ENCODE data around the gene MVK.

DNA sequence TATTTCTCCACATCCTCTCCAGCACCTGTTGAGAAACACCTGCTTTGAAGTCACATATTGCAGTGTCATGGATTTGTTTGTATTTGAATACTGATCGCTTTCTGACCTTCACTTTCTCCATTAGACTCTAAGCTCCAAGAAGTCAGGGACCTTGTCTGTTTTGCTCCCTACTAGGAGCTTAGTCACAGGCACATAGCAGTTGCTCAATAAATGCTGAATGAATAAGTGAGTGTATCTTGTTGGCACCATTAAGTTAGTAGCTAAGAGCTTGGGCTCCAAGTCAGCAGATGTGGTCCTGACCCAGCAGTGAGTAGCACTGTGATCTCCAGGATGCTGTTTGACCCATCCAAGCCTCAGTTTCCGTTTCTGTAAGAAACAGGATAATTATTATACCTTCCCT lies 10.1 kb downstream of the MVK start:
- TF ChIP-seq, protein P1, sequence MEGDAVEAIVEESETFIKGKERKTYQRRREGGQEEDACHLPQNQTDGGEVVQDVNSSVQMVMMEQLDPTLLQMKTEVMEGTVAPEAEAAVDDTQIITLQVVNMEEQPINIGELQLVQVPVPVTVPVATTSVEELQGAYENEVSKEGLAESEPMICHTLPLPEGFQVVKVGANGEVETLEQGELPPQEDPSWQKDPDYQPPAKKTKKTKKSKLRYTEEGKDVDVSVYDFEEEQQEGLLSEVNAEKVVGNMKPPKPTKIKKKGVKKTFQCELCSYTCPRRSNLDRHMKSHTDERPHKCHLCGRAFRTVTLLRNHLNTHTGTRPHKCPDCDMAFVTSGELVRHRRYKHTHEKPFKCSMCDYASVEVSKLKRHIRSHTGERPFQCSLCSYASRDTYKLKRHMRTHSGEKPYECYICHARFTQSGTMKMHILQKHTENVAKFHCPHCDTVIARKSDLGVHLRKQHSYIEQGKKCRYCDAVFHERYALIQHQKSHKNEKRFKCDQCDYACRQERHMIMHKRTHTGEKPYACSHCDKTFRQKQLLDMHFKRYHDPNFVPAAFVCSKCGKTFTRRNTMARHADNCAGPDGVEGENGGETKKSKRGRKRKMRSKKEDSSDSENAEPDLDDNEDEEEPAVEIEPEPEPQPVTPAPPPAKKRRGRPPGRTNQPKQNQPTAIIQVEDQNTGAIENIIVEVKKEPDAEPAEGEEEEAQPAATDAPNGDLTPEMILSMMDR (IDR thresholded peaks at IDR 0.05), result no peak
- no peak for TF ChIP-seq POLR2A (IDR thresholded peaks at IDR 0.05)
